ENCODE measurements around the gene PLXNA4.

PLXNA4 gene

GRCh38 chr7:132428247-132428919 lies 147.9 kb downstream of the PLXNA4 start:
- H3K4me3 ChIP-seq (ENCODE audit: insufficient read depth, low read length, poor library complexity, severe bottlenecking) = no peak overlapping the region
- H3K9ac ChIP-seq (ENCODE audit: low read length) = no peak overlapping the region
- no peaks in the 10 kb centered on the region for H3K9me2 ChIP-seq (replicated peaks; ENCODE audit: insufficient read depth, low read length)
- H3K36me3 ChIP-seq (ENCODE audit: low read length) = no peaks in the 10 kb centered on the region
- no peaks in the 10 kb centered on the region for H3K79me2 ChIP-seq (ENCODE audit: insufficient read depth, low read length)
- H3F3A ChIP-seq (ENCODE audit: insufficient read depth) = no peaks in the 10 kb centered on the region
- H3K9me3 ChIP-seq (ENCODE audit: insufficient read depth, low read length) = no peaks in the 10 kb centered on the region
- TF ChIP-seq CTCF (IDR thresholded peaks at IDR 0.05; ENCODE audit: insufficient read depth, low read length, poor library complexity, severe bottlenecking) = no peak
- no peak for TF ChIP-seq EZH2phosphoT487 (conservative IDR thresholded peaks at IDR 0.05; ENCODE audit: low read length)
- H3K27me3 ChIP-seq (ENCODE audit: low read length) = no peaks in the 10 kb centered on the region
- no peak overlapping the region for H2AFZ ChIP-seq (ENCODE audit: low read depth, low read length, severe bottlenecking)
- H3K4me2 ChIP-seq (ENCODE audit: low read depth, low read length, poor library complexity, severe bottlenecking) = no peak overlapping the region
- no peaks in the 10 kb centered on the region for H4K20me1 ChIP-seq (ENCODE audit: low read depth, low read length)
- H3K27ac ChIP-seq (ENCODE audit: low read depth, low read length) = no peak overlapping the region

GRCh38 chr7:132425942-132426341 lies 150.3 kb downstream of the PLXNA4 start:
- Histone ChIP-seq H3K79me2 (ENCODE audit: insufficient read depth, low read length) (no peaks in the 10 kb centered on the region), H3K9ac (ENCODE audit: low read length) (no peak overlapping the region), H3K9me3 (ENCODE audit: insufficient read depth, low read length) (no peaks in the 10 kb centered on the region), H3K27ac (ENCODE audit: low read depth, low read length) (no peak overlapping the region), H3K4me2 (ENCODE audit: low read depth, low read length, poor library complexity, severe bottlenecking) (no peak overlapping the region), H3F3A (ENCODE audit: insufficient read depth) (no peaks in the 10 kb centered on the region), H4K20me1 (ENCODE audit: low read depth, low read length) (no peaks in the 10 kb centered on the region), H3K4me3 (ENCODE audit: insufficient read depth, low read length, poor library complexity, severe bottlenecking) (no peak overlapping the region), H3K27me3 (ENCODE audit: low read length) (no peaks in the 10 kb centered on the region), H3K36me3 (ENCODE audit: low read length) (no peaks in the 10 kb centered on the region), H3K9me2 (replicated peaks; ENCODE audit: insufficient read depth, low read length) (no peaks in the 10 kb centered on the region), H2AFZ (ENCODE audit: low read depth, low read length, severe bottlenecking) (no peak overlapping the region)
- TF ChIP-seq EZH2phosphoT487 (conservative IDR thresholded peaks at IDR 0.05; ENCODE audit: low read length) (no peak), CTCF (IDR thresholded peaks at IDR 0.05; ENCODE audit: insufficient read depth, low read length, poor library complexity, severe bottlenecking) (no peak)

- Histone ChIP-seq H3K9ac (ENCODE audit: low read length) (no peak overlapping the region), H3K9me2 (replicated peaks; ENCODE audit: insufficient read depth, low read length) (no peaks in the 10 kb centered on the region), H3K4me2 (ENCODE audit: low read depth, low read length, poor library complexity, severe bottlenecking) (no peak overlapping the region), H3F3A (ENCODE audit: insufficient read depth) (no peaks in the 10 kb centered on the region), H3K27me3 (ENCODE audit: low read length) (no peaks in the 10 kb centered on the region), H4K20me1 (ENCODE audit: low read depth, low read length) (no peaks in the 10 kb centered on the region), H3K79me2 (ENCODE audit: insufficient read depth, low read length) (no peaks in the 10 kb centered on the region), H3K9me3 (ENCODE audit: insufficient read depth, low read length) (no peaks in the 10 kb centered on the region), H3K4me3 (ENCODE audit: insufficient read depth, low read length, poor library complexity, severe bottlenecking) (no peak overlapping the region), H2AFZ (ENCODE audit: low read depth, low read length, severe bottlenecking) (no peak overlapping the region), H3K36me3 (ENCODE audit: low read length) (no peaks in the 10 kb centered on the region), H3K27ac (ENCODE audit: low read depth, low read length) (no peak overlapping the region)
- no peak for TF ChIP-seq CTCF (IDR thresholded peaks at IDR 0.05; ENCODE audit: insufficient read depth, low read length, poor library complexity, severe bottlenecking)
- TF ChIP-seq EZH2phosphoT487 (conservative IDR thresholded peaks at IDR 0.05; ENCODE audit: low read length) = no peak
These were observed 151.2 kb downstream of the PLXNA4 start for GRCh38 chr7:132424821-132425724.
